ENCODE measurements around the gene CUL9. TPM values are rescaled to one million over a fixed set of nuclear protein-coding genes. Genes with fewer than 3 reads are reported as not detected.

Gene CUL9
- total RNA-seq, 4 donors from 2014 or later: 31.0 to 52.6 (median 38.8) TPM

GRCh38 chr6:43183441-43183840 lies 1.4 kb downstream of the CUL9 start:
- no peak overlapping the region for H3K4me3 ChIP-seq
- intact Hi-C loops (cut with DNase I; ENCODE audit: low total_unique reads): no loop called here
- H3K36me3 ChIP-seq: no peaks in the 10 kb centered on the region
- H3K9me3 ChIP-seq: no peaks in the 10 kb centered on the region
- no peaks in the 10 kb centered on the region for H3K4me1 ChIP-seq
- no peaks in the 10 kb centered on the region for H3K27me3 ChIP-seq
- DNase-seq: no peak
- H3K27ac ChIP-seq: no peak overlapping the region
- no peak for TF ChIP-seq CTCF (IDR thresholded peaks at IDR 0.05)
- TF ChIP-seq POLR2A (IDR thresholded peaks at IDR 0.05): no peak

GRCh38 chr6:43184268-43184985 lies 2.4 kb downstream of the CUL9 start:
- intact Hi-C loops (cut with DNase I; ENCODE audit: low total_unique reads): no loop called here
- no peak for DNase-seq
- no peaks in the 10 kb centered on the region for H3K36me3 ChIP-seq
- no peak overlapping the region for H3K4me3 ChIP-seq
- no peak overlapping the region for H3K27ac ChIP-seq
- no peaks in the 10 kb centered on the region for H3K9me3 ChIP-seq
- TF ChIP-seq POLR2A (IDR thresholded peaks at IDR 0.05) (no peak), CTCF (IDR thresholded peaks at IDR 0.05) (no peak)
- no peaks in the 10 kb centered on the region for H3K4me1 ChIP-seq
- no peaks in the 10 kb centered on the region for H3K27me3 ChIP-seq

GRCh38 chr6:43185391-43185985 lies 3.5 kb downstream of the CUL9 start:
- H3K27ac ChIP-seq: no peak overlapping the region
- H3K36me3 ChIP-seq: no peaks in the 10 kb centered on the region
- no peaks in the 10 kb centered on the region for H3K4me1 ChIP-seq
- H3K27me3 ChIP-seq: no peaks in the 10 kb centered on the region
- no peaks in the 10 kb centered on the region for H3K9me3 ChIP-seq
- no peak for DNase-seq
- intact Hi-C loops (cut with DNase I; ENCODE audit: low total_unique reads): no loop called here
- TF ChIP-seq CTCF (IDR thresholded peaks at IDR 0.05) (no peak), POLR2A (IDR thresholded peaks at IDR 0.05) (no peak)
- H3K4me3 ChIP-seq: no peak overlapping the region

GRCh38 chr6:43186019-43186418 lies 4.0 kb downstream of the CUL9 start:
- intact Hi-C loops (cut with DNase I; ENCODE audit: low total_unique reads): no loop called here

More at GRCh38 chr6:43186019-43186418, 4.0 kb downstream of the CUL9 start:
- H3K4me3 ChIP-seq: no peak overlapping the region
- H3K27me3 ChIP-seq: no peaks in the 10 kb centered on the region
- no peak for DNase-seq
- H3K4me1 ChIP-seq: no peaks in the 10 kb centered on the region
- no peak overlapping the region for H3K27ac ChIP-seq
- no peaks in the 10 kb centered on the region for H3K36me3 ChIP-seq
- no peaks in the 10 kb centered on the region for H3K9me3 ChIP-seq
- TF ChIP-seq CTCF (IDR thresholded peaks at IDR 0.05) (no peak), POLR2A (IDR thresholded peaks at IDR 0.05) (no peak)
